Activated CD4-positive, alpha-beta T cell treated with anti-CD3 and anti-CD28 coated beads, Interleukin-2, amount 10 ng/mL, durations not matched to agents 24 days and 14 days (primary cell): ENCODE measurements around the gene COL16A1. TPM values are rescaled to one million over a fixed set of nuclear protein-coding genes. Genes with fewer than 3 reads are reported as not detected.
A peak's percentile ranks its signal among the peaks of the same experiment; 100 is the strongest.

Experiments used
- DNase-seq: peaks from one replicate; pipeline ENCODE4 v3.0.0; 2022
- H3K27ac Mint-ChIP-seq: one replicate; pipeline ENCODE4 v1.8.0; 2022; ENCODE audit warnings: mild to moderate bottlenecking, mixed read lengths
- H3K27me3 Mint-ChIP-seq: one replicate; pipeline ENCODE4 v1.8.0; 2022; ENCODE audit warnings: mixed read lengths
- H3K36me3 Mint-ChIP-seq: one replicate; pipeline ENCODE4 v1.8.0; 2022; ENCODE audit warnings: low read depth, mild to moderate bottlenecking, mixed read lengths
- H3K4me1 Mint-ChIP-seq: one replicate; pipeline ENCODE4 v1.8.0; 2021; ENCODE audit warnings: mixed read lengths
- H3K4me3 Mint-ChIP-seq: one replicate; pipeline ENCODE4 v1.8.0; 2022; ENCODE audit warnings: mild to moderate bottlenecking, moderate library complexity, mixed read lengths
- H3K9me3 Mint-ChIP-seq: one replicate; pipeline ENCODE4 v1.8.0; 2021; ENCODE audit warnings: mixed read lengths
- intact Hi-C: fragments of 100-400 bp; cut with micrococcal nuclease; formaldehyde crosslinking; loops from one replicate; pipeline ENCODE4 v1.15.1; 2023
- total RNA-seq: library from RNA; stranded (reverse); gene quantifications from 2 replicates; pipeline ENCODE4 v1.2.3, GENCODE V29; 2022

Gene COL16A1
- total RNA-seq, 1 donor from 2014 or later: not detected

GRCh38 chr1:31706384-31707058 is 2.7 kb upstream of the COL16A1 start:
- Mint-ChIP-seq H3K4me1 (peaks cover 31% of the 10 kb centered on the region), H3K4me3 (no peak overlapping the region), H3K9me3 (no peaks in the 10 kb centered on the region), H3K36me3 (no peaks in the 10 kb centered on the region), H3K27me3 (peaks cover 46% of the 10 kb centered on the region), H3K27ac (no peak overlapping the region)
- DNase-seq: no peak
- intact Hi-C loops: loop anchor here (2.0 kb wide), 1 partner anchor 42 kb away; no protein-coding TSS in a partner anchor

DNA sequence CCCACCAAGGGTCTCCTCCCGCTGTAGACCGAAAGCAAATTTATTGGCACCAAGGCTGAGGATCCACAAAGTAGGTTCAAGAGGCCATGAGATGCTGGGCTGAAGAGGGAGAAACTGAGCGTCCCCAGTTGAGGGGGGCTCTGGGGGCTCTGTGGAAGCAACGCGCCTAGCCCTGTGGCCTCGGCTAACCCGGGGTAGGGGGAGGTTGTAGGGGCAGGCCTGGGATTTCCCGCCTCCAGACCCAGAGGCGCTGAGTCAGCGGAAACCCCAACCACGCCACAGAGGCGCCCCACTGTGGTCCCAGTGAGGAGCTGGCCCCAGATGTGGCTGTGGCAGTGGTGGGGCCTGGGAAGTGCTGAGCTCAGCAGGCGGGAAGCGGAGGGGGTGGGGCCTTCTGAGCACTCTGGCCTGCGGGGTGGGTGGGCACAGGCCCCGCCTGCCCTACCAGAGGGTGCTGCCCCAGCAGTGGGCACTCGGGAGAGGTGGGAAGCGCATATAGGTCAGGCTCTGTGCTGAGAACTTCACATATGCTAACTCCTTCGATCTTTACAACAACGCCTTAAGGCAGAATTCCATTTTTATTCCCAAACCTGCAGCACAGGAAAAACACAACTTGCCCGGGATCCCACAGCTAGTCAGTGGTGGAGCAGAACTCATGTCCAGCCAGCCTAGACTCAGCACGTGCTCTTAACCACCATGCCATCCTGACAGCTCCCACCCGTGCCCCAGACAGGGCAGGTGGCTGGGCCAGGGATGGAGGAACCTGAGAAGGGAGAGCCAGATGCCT is 1.5 kb upstream of the COL16A1 start:
- DNase-seq: peak; percentile 91
- H3K27me3 Mint-ChIP-seq: peaks cover 39% of the 10 kb centered on the region
- peak overlapping the region; percentile 71 for H3K27ac Mint-ChIP-seq
- no peaks in the 10 kb centered on the region for H3K36me3 Mint-ChIP-seq
- H3K9me3 Mint-ChIP-seq: no peaks in the 10 kb centered on the region
- peak overlapping the region; percentile 62 for H3K4me3 Mint-ChIP-seq
- peaks cover 31% of the 10 kb centered on the region for H3K4me1 Mint-ChIP-seq
- intact Hi-C loops: no loop called here

DNA sequence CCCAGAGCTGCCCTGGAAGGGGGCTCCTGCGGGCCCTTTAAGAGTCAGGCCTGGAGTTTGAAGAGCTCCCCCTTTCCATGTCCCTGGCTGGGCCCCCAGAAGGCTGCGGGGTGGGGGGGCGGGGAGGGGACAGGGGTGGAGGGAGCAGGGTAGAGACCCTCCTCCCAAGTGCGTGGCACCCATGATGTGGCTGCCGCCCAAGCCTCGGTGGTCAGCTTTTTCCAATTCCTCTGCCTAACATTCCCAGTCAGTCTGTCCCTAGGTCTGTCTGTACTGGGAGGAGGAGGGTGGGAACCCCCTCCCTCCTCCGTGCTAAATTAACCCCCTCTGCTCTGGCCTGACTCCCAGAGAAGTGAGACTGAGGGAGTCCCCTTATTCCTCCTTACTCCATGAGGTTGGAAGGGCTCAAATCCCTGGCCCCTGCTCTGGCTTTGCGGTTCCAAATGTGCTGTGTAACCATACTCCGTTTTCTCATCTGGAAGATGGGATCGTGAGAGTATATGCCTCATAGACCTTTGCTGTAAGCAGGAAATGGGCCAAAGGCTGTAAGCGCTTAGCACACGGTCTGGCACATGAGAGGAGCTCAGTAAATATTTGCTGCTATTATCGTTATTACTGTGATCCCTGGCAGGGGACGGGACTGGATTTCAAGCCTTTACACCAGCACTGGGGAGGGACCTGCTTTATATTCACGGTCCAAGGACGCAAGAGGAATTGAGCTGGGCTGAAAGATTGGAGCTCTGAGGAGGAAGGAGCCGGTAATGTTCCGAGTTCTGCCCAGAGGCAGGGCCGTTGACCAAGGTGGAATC is 658 bp upstream of the COL16A1 start:
- H3K4me3 Mint-ChIP-seq: peak overlapping the region; percentile 62
- H3K36me3 Mint-ChIP-seq: no peaks in the 10 kb centered on the region
- no peak for DNase-seq
- intact Hi-C loops: no loop called here
- H3K4me1 Mint-ChIP-seq: peaks cover 34% of the 10 kb centered on the region
- H3K27ac Mint-ChIP-seq: peak overlapping the region; percentile 71
- no peaks in the 10 kb centered on the region for H3K9me3 Mint-ChIP-seq
- peaks cover 39% of the 10 kb centered on the region for H3K27me3 Mint-ChIP-seq

DNA sequence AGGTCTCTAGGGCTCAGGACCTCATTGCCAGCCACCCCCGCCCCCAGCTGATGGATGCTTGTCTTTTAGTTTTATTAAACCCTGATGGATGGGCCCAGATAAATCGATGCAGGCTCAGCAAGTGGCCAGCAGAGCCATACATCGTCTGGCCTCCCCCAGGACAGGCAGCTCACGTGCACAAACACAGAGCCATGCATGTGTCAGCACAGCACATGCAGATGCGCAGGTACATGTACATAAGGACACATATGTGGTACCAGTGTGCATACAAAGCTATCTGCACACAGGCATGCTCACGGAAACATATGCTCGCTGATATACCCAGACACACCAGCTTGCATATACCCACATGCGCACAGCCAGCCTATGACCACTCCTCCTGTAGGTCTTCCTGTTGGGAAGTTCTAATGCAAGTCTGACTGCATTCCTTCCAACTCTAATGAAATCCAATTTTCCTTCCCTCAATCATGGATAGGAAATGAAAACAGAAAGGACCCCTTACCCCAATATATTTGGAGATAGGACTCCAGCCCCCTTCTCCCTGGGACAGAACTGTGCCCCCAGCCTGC is 897 bp downstream of the COL16A1 start:
- Mint-ChIP-seq H3K9me3 (no peaks in the 10 kb centered on the region), H3K36me3 (no peaks in the 10 kb centered on the region)

GRCh38 chr1:31701091-31701736 is 2.6 kb downstream of the COL16A1 start:
- no peaks in the 10 kb centered on the region for H3K9me3 Mint-ChIP-seq

More for the DNA sequence above, 897 bp downstream of the COL16A1 start:
- peaks cover 32% of the 10 kb centered on the region for H3K27me3 Mint-ChIP-seq
- no peak for DNase-seq
- intact Hi-C loops: no loop called here
- peaks cover 38% of the 10 kb centered on the region for H3K4me1 Mint-ChIP-seq
- H3K4me3 Mint-ChIP-seq: no peak overlapping the region
- H3K27ac Mint-ChIP-seq: no peak overlapping the region

GRCh38 chr1:31700468-31701090 is 3.2 kb downstream of the COL16A1 start:
- Mint-ChIP-seq H3K36me3 (no peaks in the 10 kb centered on the region), H3K4me3 (no peak overlapping the region), H3K27ac (no peak overlapping the region), H3K9me3 (no peaks in the 10 kb centered on the region), H3K4me1 (peaks cover 22% of the 10 kb centered on the region), H3K27me3 (peaks cover 29% of the 10 kb centered on the region)
- intact Hi-C loops: no loop called here
- DNase-seq: no peak

More at GRCh38 chr1:31701091-31701736, 2.6 kb downstream of the COL16A1 start:
- Mint-ChIP-seq H3K36me3 (no peaks in the 10 kb centered on the region), H3K4me3 (no peak overlapping the region), H3K27me3 (peaks cover 29% of the 10 kb centered on the region), H3K27ac (no peak overlapping the region), H3K4me1 (peaks cover 27% of the 10 kb centered on the region)
- intact Hi-C loops: no loop called here
- DNase-seq: no peak

DNA sequence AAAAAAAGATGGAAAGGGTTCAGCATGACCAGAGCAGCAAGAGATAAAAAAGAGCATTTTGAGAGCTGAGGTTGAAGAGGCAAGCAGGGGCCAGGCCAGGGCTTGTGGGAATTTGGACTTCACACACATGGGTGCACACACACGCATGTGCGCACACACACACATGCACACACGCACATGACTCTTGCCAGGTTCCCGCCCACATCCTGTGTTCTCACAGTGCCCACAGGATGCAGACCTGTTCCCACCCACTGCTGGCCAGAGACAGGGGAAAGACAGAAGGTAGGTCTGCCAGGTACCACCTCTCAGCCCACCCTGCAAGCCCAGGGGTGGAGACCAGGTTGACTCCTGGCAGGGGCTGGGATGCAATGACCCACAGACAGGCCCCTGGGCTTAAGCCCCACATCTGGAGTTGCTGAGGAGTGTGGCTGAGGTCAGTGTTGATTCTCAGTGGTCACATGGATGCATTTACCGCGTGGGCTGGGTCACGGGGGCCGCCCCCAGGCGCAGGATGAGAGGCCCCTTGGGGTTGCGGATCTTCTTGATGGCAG is 4.4 kb downstream of the COL16A1 start:
- peak; percentile 72 for DNase-seq
- no peaks in the 10 kb centered on the region for H3K36me3 Mint-ChIP-seq
- H3K27me3 Mint-ChIP-seq: peaks cover 22% of the 10 kb centered on the region
- intact Hi-C loops: no loop called here
- no peak overlapping the region for H3K4me3 Mint-ChIP-seq
- peaks cover 10% of the 10 kb centered on the region for H3K4me1 Mint-ChIP-seq
- H3K27ac Mint-ChIP-seq: no peak overlapping the region
- no peaks in the 10 kb centered on the region for H3K9me3 Mint-ChIP-seq

- DNase-seq: no peak
- intact Hi-C loops: no loop called here
- H3K27ac Mint-ChIP-seq: no peak overlapping the region
- no peaks in the 10 kb centered on the region for H3K36me3 Mint-ChIP-seq
- H3K4me1 Mint-ChIP-seq: peaks cover 9% of the 10 kb centered on the region
- no peak overlapping the region for H3K4me3 Mint-ChIP-seq
- peaks cover 11% of the 10 kb centered on the region for H3K27me3 Mint-ChIP-seq
- no peaks in the 10 kb centered on the region for H3K9me3 Mint-ChIP-seq
Measured at GRCh38 chr1:31697369-31697984, 6.3 kb downstream of the COL16A1 start.

- Mint-ChIP-seq H3K36me3 (no peaks in the 10 kb centered on the region), H3K4me1 (peaks cover 9% of the 10 kb centered on the region), H3K27ac (no peak overlapping the region), H3K9me3 (no peaks in the 10 kb centered on the region), H3K27me3 (peaks cover 11% of the 10 kb centered on the region), H3K4me3 (no peak overlapping the region)
- no peak for DNase-seq
- intact Hi-C loops: no loop called here
Measured at GRCh38 chr1:31696242-31696641, 7.6 kb downstream of the COL16A1 start.

- H3K4me3 Mint-ChIP-seq: no peak overlapping the region
- no peaks in the 10 kb centered on the region for H3K36me3 Mint-ChIP-seq
- DNase-seq: no peak
- no peaks in the 10 kb centered on the region for H3K9me3 Mint-ChIP-seq
- peaks cover 11% of the 10 kb centered on the region for H3K27me3 Mint-ChIP-seq
- H3K27ac Mint-ChIP-seq: no peak overlapping the region
- intact Hi-C loops: no loop called here
- H3K4me1 Mint-ChIP-seq: peaks cover 9% of the 10 kb centered on the region
Measured at GRCh38 chr1:31695327-31695726, 8.5 kb downstream of the COL16A1 start.

- Mint-ChIP-seq H3K9me3 (no peaks in the 10 kb centered on the region), H3K4me1 (peaks cover 9% of the 10 kb centered on the region), H3K4me3 (no peak overlapping the region), H3K27ac (no peak overlapping the region), H3K27me3 (peaks cover 11% of the 10 kb centered on the region), H3K36me3 (no peaks in the 10 kb centered on the region)
- DNase-seq: no peak
- intact Hi-C loops: no loop called here
Measured at GRCh38 chr1:31694964-31695313, 8.9 kb downstream of the COL16A1 start.

DNA sequence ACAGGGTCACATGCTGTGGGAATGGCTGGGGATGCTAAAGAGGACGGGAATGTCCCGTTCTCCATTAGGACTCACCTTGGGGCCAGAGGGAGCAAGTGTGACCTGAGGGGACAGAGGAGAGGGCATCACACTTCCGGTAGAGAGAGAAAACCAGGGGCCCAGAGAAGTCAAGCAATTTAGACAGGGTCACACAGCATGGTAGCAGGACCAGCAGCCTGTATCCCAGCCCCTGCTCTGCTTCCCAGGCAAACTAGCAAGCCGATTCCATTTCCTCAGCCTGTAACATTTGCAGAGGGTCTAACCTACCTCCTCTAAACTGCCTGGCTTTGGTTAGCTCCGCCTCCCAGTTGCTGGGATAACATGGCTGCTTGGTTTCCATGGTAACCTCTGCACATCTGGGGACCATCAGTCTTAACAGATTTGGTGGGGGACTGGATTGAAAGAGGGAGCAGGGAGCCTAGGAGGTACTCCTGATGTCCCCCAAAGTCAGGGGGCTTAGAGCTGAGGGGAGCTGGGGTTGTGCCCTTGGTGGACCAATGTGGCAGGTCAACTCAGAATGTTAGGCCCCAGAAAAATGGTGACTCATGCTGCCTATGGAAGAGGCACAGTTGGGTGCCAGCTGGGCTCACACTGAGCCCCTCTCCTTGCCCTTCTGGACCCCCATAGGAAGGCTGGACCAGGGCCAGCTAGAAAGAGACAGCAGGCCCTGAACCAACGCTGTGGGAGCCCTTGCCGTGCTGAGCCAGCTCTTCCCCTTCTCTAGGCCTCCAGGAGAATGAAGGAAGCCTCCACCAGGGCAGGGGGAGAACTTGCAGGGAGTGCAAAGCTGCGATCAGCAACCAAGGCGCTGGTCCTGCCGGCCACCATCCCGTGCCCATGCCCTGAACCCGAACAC is 9.5 kb downstream of the COL16A1 start:
- intact Hi-C loops: no loop called here
- DNase-seq: no peak
- Mint-ChIP-seq H3K4me1 (peaks cover 4% of the 10 kb centered on the region), H3K36me3 (no peaks in the 10 kb centered on the region), H3K9me3 (no peaks in the 10 kb centered on the region), H3K27ac (no peak overlapping the region), H3K4me3 (no peak overlapping the region), H3K27me3 (peaks cover 11% of the 10 kb centered on the region)
